GM18907 (cell line): ENCODE data around the gene APCDD1L.

Experiments used
- ATAC-seq: cut with Tn5 transposase; IDR thresholded peaks from one replicate; pipeline ENCODE4 v1.9.1; 2021; ENCODE audit warnings: mild to moderate bottlenecking, moderate library complexity; ENCODE audit not compliant: unreplicated experiment

APCDD1L gene

GRCh38 chr20:58467572-58468527 lies 47.3 kb downstream of the APCDD1L start:
- no peak for ATAC-seq

- no peak for ATAC-seq
Measured at GRCh38 chr20:58466729-58467571, 48.2 kb downstream of the APCDD1L start.

- ATAC-seq = no peak
Measured at GRCh38 chr20:58466095-58466708, 49.0 kb downstream of the APCDD1L start.

GRCh38 chr20:58464838-58465237 lies 50.4 kb downstream of the APCDD1L start:
- no peak for ATAC-seq

GRCh38 chr20:58463256-58463655 lies 51.9 kb downstream of the APCDD1L start:
- no peak for ATAC-seq

- no peak for ATAC-seq
Measured at GRCh38 chr20:58461899-58462298, 53.3 kb downstream of the APCDD1L start.

GRCh38 chr20:58461104-58461503 lies 54.1 kb downstream of the APCDD1L start:
- no peak for ATAC-seq

- ATAC-seq = peak; percentile 40
Measured at GRCh38 chr20:58459058-58459750, 56.0 kb downstream of the APCDD1L start.

GRCh38 chr20:58458342-58459057 lies 56.7 kb downstream of the APCDD1L start:
- peak; percentile 97 for ATAC-seq

- ATAC-seq = no peak
Measured at GRCh38 chr20:58457083-58457695, 58.0 kb downstream of the APCDD1L start.

GRCh38 chr20:58454460-58454859 lies 60.7 kb downstream of the APCDD1L start:
- no peak for ATAC-seq

- no peak for ATAC-seq
Measured at GRCh38 chr20:58453391-58453790, 61.8 kb downstream of the APCDD1L start.

GRCh38 chr20:58452667-58453255 lies 62.4 kb downstream of the APCDD1L start:
- no peak for ATAC-seq

- ATAC-seq = no peak
Measured at GRCh38 chr20:58450254-58450653, 64.9 kb downstream of the APCDD1L start.

- no peak for ATAC-seq
Measured at GRCh38 chr20:58449681-58450221, 65.4 kb downstream of the APCDD1L start.

GRCh38 chr20:58448958-58449357 lies 66.2 kb downstream of the APCDD1L start:
- no peak for ATAC-seq

- no peak for ATAC-seq
Measured at GRCh38 chr20:58447511-58448391, 67.4 kb downstream of the APCDD1L start.

- no peak for ATAC-seq
Measured at GRCh38 chr20:58446960-58447265, 68.3 kb downstream of the APCDD1L start.
